AG09319 (cell line): ENCODE data around the gene ZDHHC9.

ENCODE experiments used
- DNase-seq: peaks from one replicate; pipeline ENCODE4 v3.0.0-alpha.2; 2010; ENCODE audit warnings: low read depth; ENCODE audit errors: extremely low read depth
- TF ChIP-seq, protein P1 (sequence below): IDR thresholded peaks from 2 replicates; pipeline ENCODE4 v1.5.1; 2011; ENCODE audit warnings: low read depth, mild to moderate bottlenecking, inconsistent platforms, low read length, moderate library complexity

The ZDHHC9 gene

DNA sequence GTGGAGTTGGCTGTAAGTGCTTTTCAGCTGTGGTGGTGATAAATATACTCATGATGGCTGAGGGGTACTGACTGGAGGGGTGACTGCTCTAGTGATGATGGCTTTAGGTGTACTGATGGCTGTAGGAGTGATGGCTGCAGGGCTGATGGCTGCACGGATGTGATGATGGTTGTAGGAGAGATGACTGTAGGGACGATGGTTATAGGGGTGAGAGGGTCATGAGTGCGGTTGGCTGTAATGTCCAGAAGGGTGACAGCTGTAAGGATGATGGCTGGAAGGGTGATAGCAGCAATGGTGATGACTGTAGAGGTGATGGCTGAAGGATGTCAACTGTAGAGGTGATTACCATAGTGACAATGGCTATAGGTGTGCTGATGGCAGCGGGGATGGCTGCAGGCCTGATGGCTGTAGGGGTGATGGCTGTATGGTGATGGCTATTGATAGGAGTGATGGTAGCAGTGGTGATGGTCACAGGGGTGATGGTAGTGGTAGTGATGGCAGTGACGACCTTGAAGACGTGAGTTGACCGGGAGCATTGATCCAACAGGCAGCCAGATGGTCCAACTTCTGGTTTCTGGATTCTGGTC, 64.5 kb downstream of the ZDHHC9 start:
- TF ChIP-seq, protein P1, sequence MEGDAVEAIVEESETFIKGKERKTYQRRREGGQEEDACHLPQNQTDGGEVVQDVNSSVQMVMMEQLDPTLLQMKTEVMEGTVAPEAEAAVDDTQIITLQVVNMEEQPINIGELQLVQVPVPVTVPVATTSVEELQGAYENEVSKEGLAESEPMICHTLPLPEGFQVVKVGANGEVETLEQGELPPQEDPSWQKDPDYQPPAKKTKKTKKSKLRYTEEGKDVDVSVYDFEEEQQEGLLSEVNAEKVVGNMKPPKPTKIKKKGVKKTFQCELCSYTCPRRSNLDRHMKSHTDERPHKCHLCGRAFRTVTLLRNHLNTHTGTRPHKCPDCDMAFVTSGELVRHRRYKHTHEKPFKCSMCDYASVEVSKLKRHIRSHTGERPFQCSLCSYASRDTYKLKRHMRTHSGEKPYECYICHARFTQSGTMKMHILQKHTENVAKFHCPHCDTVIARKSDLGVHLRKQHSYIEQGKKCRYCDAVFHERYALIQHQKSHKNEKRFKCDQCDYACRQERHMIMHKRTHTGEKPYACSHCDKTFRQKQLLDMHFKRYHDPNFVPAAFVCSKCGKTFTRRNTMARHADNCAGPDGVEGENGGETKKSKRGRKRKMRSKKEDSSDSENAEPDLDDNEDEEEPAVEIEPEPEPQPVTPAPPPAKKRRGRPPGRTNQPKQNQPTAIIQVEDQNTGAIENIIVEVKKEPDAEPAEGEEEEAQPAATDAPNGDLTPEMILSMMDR: no peak
- DNase-seq: no peak

DNA sequence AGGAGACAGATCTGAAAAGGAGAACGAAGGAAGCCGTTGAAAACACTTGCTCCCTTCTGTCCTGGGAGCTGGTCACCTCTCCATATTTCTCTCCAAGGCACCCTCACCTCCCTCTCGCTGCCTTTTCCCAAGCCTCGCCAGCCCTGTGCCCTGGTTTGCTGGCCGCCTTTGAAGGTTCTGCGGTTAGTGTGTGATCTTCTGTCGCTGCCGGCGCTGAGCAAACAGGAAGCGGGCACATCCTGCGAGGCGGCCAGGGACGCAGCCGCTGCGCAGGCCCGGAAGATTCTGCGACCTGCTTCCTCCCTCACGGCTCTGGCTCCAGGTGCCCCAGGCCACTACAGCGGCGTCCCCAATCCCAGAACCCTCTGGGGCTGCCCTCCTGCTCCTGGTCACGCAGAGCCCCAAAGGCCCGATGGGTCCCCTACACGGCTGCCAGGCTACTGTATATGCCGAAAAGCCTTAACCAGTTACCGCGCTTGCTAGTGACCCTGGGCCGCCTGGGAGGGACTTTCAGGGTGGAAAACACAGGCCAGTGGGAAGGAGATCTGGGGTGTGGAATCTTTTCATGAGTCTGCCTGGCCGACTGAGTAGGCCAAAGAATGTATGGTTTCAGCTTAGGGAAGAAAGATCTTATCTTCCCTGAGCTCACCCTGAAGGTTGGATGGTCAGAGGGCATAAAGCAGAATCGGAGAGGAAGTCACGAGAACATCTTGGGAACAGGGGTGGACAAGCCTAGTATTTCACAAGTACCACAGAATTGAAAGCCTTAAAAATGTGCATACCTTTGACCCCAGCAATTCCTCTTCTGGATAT, 66.3 kb downstream of the ZDHHC9 start:
- DNase-seq: no peak
- TF ChIP-seq, protein P1: no peak

DNA sequence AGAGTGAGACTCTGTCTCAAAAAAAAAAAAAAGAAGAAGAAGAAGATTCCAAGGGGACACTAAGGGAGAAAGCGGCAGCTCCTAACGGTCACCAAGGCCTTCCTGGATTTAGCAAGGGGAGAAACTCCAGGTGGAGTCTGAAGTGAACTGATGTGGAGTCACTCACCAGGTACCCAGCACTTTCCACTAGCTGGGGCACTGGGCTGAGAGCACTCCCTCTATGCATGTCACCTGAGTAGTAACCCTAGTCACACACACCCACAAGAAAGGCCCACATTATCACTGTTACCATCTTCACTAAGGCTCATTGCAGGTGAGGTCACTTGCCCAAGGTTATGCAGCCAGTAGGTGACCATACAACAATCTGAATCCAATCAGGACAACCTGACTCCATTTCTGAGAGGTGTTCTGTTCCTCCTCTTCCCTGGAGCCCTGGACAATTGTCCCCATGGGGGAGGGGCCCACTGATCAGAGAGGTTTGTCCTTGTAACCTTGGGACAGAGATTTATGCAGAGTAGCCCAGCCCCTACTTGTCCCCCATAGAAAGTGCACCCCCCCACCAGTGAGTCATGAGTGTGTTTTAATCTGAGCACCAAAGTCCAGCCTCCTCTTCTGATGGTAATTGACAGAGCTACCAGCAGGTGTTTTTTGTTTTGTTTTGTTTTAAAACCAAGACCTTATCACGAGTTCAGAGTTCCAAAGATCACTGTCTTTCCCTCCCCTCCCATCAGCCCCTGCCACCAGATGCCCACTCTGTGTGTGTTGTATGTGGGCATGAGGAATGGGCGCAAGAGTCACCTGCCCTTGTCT, 69.8 kb downstream of the ZDHHC9 start:
- TF ChIP-seq, protein P1: no peak
- no peak for DNase-seq

DNA sequence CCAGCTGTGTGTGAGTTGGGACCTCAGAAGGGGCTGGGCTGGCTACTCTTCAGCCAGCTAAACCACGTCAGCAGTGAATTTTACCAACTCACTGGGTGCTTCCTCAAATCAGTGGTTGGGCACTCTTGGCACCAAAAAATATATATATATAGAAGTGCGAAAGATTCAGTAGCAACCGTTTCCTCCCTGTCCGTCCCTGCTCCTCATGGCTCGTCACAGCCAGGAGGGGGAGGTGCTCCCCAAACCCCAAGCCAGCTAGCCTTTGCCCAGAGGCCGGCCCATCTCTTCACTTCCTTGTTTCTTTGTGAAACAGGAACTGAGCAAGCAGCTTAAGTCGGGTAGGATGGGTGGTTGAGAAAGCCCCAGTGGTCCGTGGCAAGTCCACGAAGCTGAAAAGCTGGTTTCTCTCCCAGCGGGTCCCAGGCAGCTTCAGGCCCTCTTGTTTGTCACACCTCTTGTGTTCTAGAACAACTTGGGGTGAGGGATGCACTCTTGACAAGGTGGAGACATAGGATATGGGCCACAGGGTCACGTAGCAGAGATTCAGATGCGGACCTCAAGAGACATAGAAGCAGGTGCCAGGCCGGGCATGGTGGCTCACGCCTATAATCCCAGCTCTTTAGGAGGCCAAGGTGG, 70.8 kb downstream of the ZDHHC9 start:
- no peak for DNase-seq
- TF ChIP-seq, protein P1: no peak

DNA sequence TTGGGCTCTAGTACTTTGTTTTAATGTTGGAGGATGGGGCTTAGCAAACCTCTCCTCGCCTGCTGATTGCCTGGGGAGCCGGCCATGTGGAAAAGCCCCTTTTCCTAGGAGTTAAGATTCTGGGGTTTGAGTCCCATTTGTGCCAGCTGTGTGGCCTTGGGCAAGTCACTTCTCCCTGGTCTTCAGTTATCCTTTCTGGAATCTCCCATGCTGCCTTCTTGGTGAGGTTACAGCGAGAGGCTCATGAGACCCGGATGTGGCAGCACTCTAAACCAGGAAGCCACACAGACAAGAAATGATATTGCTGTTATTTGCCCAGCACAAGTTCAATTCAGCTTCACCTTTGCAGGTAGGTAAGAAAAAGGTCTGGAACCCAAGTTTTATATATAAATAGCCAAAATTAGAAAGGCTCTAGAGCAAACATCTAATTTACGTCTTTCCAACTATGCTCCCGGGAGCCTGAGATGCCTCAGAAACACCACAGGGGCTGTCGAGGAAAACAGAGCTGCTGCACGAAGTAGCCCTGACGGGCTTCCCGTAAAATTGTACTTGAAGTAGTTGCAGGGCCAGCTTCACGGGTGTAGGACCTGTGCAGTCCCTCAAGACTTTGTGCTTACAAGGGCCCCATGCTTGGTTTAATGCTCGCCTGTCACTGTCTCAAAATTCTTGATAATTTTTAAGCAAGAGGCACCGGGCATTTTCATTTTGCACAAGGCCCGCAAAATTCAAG, 72.3 kb downstream of the ZDHHC9 start:
- TF ChIP-seq, protein P1: no peak
- no peak for DNase-seq

DNA sequence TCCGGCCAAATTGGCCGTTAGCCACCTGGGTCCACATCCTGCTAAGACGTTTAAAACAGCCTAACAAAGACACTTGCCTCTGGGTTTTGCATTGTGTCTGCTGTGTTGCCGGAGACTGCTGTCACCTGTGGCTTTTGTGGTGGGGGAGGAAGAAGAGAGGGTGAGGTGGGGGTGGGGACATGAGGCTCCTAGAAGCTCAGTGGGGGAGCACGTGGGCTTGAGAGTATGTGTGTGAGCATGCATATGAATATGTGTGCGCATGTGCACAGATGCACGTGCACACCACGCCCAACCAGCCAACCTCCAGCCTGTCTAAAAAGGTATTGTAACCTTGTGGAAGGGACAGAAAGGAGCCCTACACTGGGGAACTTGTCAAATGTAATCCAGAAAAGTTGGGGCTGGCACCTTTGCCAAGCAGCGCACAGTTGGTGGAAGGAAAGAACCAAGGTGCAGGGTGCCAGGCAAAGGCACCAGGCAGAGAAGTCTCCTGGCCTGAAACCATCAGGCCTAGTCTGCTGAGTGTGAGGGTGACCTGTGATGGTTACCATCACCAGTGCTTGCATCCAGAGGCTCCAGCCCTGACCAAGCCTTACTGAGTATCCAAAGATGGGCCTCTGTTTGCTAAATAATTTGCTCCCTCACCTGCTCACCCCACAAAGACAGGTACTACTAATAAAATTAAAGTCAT, 74.1 kb downstream of the ZDHHC9 start:
- no peak for DNase-seq
- TF ChIP-seq, protein P1: no peak
